Neural progenitor cell (in vitro differentiated cells): ENCODE data around the gene TACC3. TPM values are rescaled to one million over a fixed set of nuclear protein-coding genes. Genes with fewer than 3 reads are reported as not detected.

Experiments
- DNase-seq: peaks from one replicate; pipeline ENCODE4 v3.0.0-alpha.2; 2016; ENCODE audit warnings: low spot score
- H2AFZ ChIP-seq: fragments of 200-600 bp; sonication (generic); replicated peaks from 2 replicates; pipeline ENCODE4 v1.6.1; 2016; ENCODE audit warnings: antibody characterized with exemption
- H3F3A ChIP-seq: fragments of 200-600 bp; sonication (generic); 2 replicates; pipeline ENCODE4 v1.6.1; 2016; ENCODE audit warnings: antibody characterized with exemption, low read depth
- H3K27ac ChIP-seq: fragments of 200-600 bp; sonication (generic); 2 replicates; pipeline ENCODE4 v1.5.1; 2016; ENCODE audit warnings: mild to moderate bottlenecking
- H3K27me3 ChIP-seq: fragments of 200-600 bp; sonication (generic); 2 replicates; pipeline ENCODE4 v1.6.1; 2016; ENCODE audit warnings: mild to moderate bottlenecking, moderate library complexity
- H3K36me3 ChIP-seq: fragments of 200-600 bp; sonication (generic); 2 replicates; pipeline ENCODE4 v1.5.1; 2016
- H3K4me1 ChIP-seq: fragments of 200-600 bp; sonication (generic); 2 replicates; pipeline ENCODE4 v1.6.1; 2016; ENCODE audit warnings: mixed run types
- H3K4me2 ChIP-seq: fragments of 200-600 bp; sonication (generic); 2 replicates; pipeline ENCODE4 v1.6.1; 2016
- H3K4me3 ChIP-seq: fragments of 200-600 bp; sonication (generic); 2 replicates; pipeline ENCODE4 v1.5.1; 2016
- H3K79me2 ChIP-seq: fragments of 200-600 bp; sonication (generic); 2 replicates; pipeline ENCODE4 v1.6.1; 2016; ENCODE audit warnings: low read depth
- H3K9ac ChIP-seq: fragments of 200-600 bp; sonication (generic); 2 replicates; pipeline ENCODE4 v1.6.1; 2016
- H3K9me3 ChIP-seq: fragments of 200-600 bp; sonication (generic); 2 replicates; pipeline ENCODE4 v1.5.1; 2016; ENCODE audit warnings: low read depth
- H4K20me1 ChIP-seq: fragments of 200-600 bp; sonication (generic); 2 replicates; pipeline ENCODE4 v1.6.1; 2016; ENCODE audit warnings: low read depth
- H3K27ac Mint-ChIP-seq: 3 replicates; pipeline ENCODE4 v1.8.0; 2021; ENCODE audit warnings: mixed read lengths
- H3K27me3 Mint-ChIP-seq: 2 replicates; pipeline ENCODE4 v1.8.0; 2022; ENCODE audit warnings: low read depth, mild to moderate bottlenecking, inconsistent platforms, moderate library complexity, mixed read lengths; ENCODE audit not compliant: insufficient read depth
- H3K36me3 Mint-ChIP-seq: 3 replicates; pipeline ENCODE4 v1.8.0; 2021; ENCODE audit warnings: mixed read lengths
- H3K4me1 Mint-ChIP-seq: 3 replicates; pipeline ENCODE4 v1.8.0; 2021; ENCODE audit warnings: mixed read lengths
- H3K4me3 Mint-ChIP-seq: 3 replicates; pipeline ENCODE4 v1.8.0; 2021; ENCODE audit warnings: mild to moderate bottlenecking, moderate library complexity, mixed read lengths
- H3K9me3 Mint-ChIP-seq: 3 replicates; pipeline ENCODE4 v1.8.0; 2020; ENCODE audit warnings: mixed read lengths
- EZH2 ChIP-seq: fragments of 200-600 bp; sonication (generic); IDR thresholded peaks from 2 replicates; pipeline ENCODE4 v1.6.1; 2017; ENCODE audit warnings: antibody characterized with exemption, mild to moderate bottlenecking, moderate library complexity
- EZH2phosphoT487 ChIP-seq: fragments of 200-600 bp; sonication (generic); IDR thresholded peaks from 2 replicates; pipeline ENCODE4 v1.6.1; 2017; ENCODE audit warnings: antibody characterized with exemption
- total RNA-seq: library from RNA; depleted of rRNA; stranded (reverse); fragments of >200 nt; gene quantifications from 2 replicates; pipeline ENCODE4 v1.2.3, GENCODE V29; 2015; ENCODE audit warnings: low replicate concordance
- TF ChIP-seq, protein P1 (sequence below): fragments of 200-600 bp; sonication (generic); IDR thresholded peaks from 2 replicates; pipeline ENCODE4 v1.5.1; 2017; ENCODE audit warnings: antibody characterized with exemption, mild to moderate bottlenecking

The TACC3 gene
- total RNA-seq, 1 donor from 2014 or later: 68.4 TPM

DNA sequence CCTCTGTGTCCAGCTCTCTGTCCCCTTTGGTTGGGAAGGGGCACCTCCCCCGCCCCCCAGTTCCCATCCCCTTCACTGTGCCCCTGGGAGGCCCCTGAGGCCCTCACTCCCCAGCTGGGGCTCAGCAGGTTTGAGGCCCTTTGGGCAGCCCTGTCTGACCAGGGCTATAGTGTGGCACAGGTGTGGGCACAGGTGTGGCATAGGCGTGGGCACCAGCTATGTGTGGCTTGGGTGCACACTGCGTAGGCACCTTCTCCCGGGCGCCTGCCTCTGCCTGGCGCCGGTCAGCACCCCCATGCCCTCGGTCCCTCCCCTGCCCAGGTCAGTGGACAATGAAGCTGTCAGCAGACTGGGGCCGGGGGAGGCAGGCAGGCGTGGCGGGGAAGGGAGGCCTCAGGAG is 64.3 kb downstream of the TACC3 start:
- Histone ChIP-seq H3K27ac (no peak overlapping the region), H3F3A (peaks cover 7% of the 10 kb centered on the region), H4K20me1 (no peaks in the 10 kb centered on the region), H3K9me3 (no peaks in the 10 kb centered on the region), H3K4me2 (no peak overlapping the region), H2AFZ (no peak overlapping the region), H3K9ac (no peak overlapping the region), H3K79me2 (no peaks in the 10 kb centered on the region), H3K4me3 (no peak overlapping the region), H3K36me3 (no peaks in the 10 kb centered on the region), H3K4me1 (peaks cover 8% of the 10 kb centered on the region), H3K27me3 (peaks cover 7% of the 10 kb centered on the region)
- Mint-ChIP-seq H3K27me3 (peaks cover 6% of the 10 kb centered on the region), H3K9me3 (no peaks in the 10 kb centered on the region), H3K4me3 (no peak overlapping the region), H3K4me1 (peaks cover 22% of the 10 kb centered on the region), H3K36me3 (no peaks in the 10 kb centered on the region), H3K27ac (no peak overlapping the region)
- TF ChIP-seq, protein P1, sequence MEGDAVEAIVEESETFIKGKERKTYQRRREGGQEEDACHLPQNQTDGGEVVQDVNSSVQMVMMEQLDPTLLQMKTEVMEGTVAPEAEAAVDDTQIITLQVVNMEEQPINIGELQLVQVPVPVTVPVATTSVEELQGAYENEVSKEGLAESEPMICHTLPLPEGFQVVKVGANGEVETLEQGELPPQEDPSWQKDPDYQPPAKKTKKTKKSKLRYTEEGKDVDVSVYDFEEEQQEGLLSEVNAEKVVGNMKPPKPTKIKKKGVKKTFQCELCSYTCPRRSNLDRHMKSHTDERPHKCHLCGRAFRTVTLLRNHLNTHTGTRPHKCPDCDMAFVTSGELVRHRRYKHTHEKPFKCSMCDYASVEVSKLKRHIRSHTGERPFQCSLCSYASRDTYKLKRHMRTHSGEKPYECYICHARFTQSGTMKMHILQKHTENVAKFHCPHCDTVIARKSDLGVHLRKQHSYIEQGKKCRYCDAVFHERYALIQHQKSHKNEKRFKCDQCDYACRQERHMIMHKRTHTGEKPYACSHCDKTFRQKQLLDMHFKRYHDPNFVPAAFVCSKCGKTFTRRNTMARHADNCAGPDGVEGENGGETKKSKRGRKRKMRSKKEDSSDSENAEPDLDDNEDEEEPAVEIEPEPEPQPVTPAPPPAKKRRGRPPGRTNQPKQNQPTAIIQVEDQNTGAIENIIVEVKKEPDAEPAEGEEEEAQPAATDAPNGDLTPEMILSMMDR: no peak
- TF ChIP-seq EZH2 (no peak), EZH2phosphoT487 (no peak)
- no peak for DNase-seq

DNA sequence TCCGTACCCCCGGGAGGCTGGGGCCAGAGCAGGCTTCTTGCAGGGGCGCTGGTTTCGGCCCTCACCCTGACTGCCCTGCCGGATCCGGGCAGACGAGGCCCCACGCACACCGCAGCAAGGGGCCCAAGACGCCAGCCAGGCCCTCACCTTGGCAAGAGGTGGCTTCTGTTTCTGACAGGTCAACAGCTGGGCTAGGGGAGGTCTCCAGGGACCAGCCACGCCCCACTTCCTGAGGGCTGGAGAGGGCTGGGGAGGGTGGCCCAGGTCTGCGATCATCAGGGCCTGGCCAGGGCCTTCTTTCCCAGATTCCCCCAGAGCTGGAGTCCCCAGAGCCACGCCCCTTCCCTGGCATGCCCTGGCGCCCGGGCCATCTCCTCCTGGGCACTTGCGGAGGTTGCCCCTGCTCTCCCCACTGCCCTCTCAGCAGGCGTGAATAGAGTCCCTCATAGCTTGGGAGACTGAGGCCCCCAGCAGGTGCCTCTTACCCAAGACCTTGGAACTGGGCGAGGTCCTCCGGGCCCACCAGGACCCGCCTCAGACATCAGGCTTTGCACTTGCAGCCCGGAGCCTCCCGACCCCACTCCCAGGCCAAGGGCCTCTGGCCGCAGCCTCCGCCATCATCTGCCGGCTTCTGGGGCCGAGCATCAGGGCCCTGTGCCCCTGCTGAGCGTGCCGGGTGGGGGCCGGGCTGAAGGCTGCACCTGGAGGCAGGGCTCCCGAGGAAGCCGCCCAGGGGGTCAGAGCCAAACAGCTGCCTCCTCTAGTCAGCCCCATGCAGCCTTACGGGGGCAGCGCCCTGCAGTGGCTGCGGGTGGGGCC is 65.4 kb downstream of the TACC3 start:
- H3K4me1 ChIP-seq: peaks cover 8% of the 10 kb centered on the region
- TF ChIP-seq EZH2phosphoT487: no peak
- TF ChIP-seq EZH2: no peak
- TF ChIP-seq, protein P1: no peak

DNA sequence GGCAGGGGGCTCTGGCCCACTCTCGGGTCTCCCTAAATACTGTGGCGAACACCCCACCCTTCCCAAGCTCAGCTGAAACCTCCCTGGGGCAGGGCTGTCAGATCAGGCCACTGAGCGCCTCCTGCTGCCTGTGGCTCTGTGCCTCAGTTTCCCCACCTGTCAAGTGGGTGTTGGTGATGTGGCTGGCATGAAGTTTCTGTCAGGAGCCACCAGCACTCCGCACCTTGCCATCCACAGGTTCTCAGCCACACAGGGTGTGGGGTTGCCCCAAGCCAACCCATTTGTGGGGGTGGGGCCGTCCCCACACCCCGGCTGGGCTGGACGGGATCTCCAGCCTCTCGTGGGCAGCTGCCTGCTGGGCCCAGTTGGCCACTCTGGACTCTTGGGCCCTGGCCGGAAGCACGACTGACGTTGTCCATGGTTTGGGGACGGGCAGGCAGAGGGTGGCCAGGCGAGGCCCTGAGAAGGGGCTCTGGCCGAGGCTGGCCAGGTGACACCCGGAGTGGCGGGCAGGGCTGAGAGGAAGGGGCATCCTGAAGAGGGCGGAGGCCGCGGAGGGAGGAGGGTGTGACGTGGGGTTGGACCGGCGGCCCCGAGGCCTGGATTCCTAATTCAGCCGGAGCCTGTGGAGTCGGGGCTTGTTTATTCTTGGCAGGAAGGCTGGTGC is 66.2 kb downstream of the TACC3 start:
- peaks cover 7% of the 10 kb centered on the region for H4K20me1 ChIP-seq
- H3K27ac ChIP-seq: no peak overlapping the region
- Mint-ChIP-seq H3K4me1 (peaks cover 27% of the 10 kb centered on the region), H3K4me3 (no peak overlapping the region), H3K9me3 (no peaks in the 10 kb centered on the region), H3K27me3 (peaks cover 21% of the 10 kb centered on the region), H3K27ac (no peak overlapping the region), H3K36me3 (no peaks in the 10 kb centered on the region)
- H3F3A ChIP-seq: peaks cover 16% of the 10 kb centered on the region
- peaks cover 27% of the 10 kb centered on the region for H3K27me3 ChIP-seq
- no peak overlapping the region for H3K9ac ChIP-seq
- no peak overlapping the region for H3K4me3 ChIP-seq
- DNase-seq: no peak
- peaks cover 10% of the 10 kb centered on the region for H3K4me1 ChIP-seq
- H3K79me2 ChIP-seq: no peaks in the 10 kb centered on the region
- no peak overlapping the region for H3K4me2 ChIP-seq
- no peak overlapping the region for H2AFZ ChIP-seq
- no peaks in the 10 kb centered on the region for H3K36me3 ChIP-seq
- H3K9me3 ChIP-seq: no peaks in the 10 kb centered on the region
- TF ChIP-seq EZH2phosphoT487 (no peak), EZH2 (no peak)
- TF ChIP-seq, protein P1: no peak

More for the DNA sequence above, 65.4 kb downstream of the TACC3 start:
- Histone ChIP-seq H3K9ac (no peak overlapping the region), H3K27ac (no peak overlapping the region), H4K20me1 (no peaks in the 10 kb centered on the region), H2AFZ (no peak overlapping the region), H3K27me3 (peaks cover 19% of the 10 kb centered on the region), H3K4me3 (no peak overlapping the region), H3K9me3 (no peaks in the 10 kb centered on the region), H3K4me2 (no peak overlapping the region), H3K79me2 (no peaks in the 10 kb centered on the region), H3F3A (peaks cover 11% of the 10 kb centered on the region), H3K36me3 (no peaks in the 10 kb centered on the region)
- peaks cover 27% of the 10 kb centered on the region for H3K4me1 Mint-ChIP-seq
- no peak overlapping the region for H3K27ac Mint-ChIP-seq
- DNase-seq: no peak
- no peaks in the 10 kb centered on the region for H3K9me3 Mint-ChIP-seq
- H3K36me3 Mint-ChIP-seq: no peaks in the 10 kb centered on the region
- H3K4me3 Mint-ChIP-seq: no peak overlapping the region
- H3K27me3 Mint-ChIP-seq: peaks cover 16% of the 10 kb centered on the region
